H54 (cell line): ENCODE data around the gene TACC3.

Experiments used
- DNase-seq: peaks from one replicate; pipeline ENCODE4 v3.0.0; 2011; ENCODE audit warnings: low spot score, mixed read lengths; ENCODE audit not compliant: insufficient read length
- FAIRE-seq: peaks from 3 replicates; lab custom pipeline; 2011; peaks lifted over from hg19 to GRCh38; lab: Jason Lieb, UNC
- POLR2A ChIP-seq: IDR thresholded peaks from 2 replicates; pipeline ENCODE4 v1.6.1; 2011; ENCODE audit warnings: low read depth, mild to moderate bottlenecking, low read length

TACC3 gene

GRCh38 chr4:1778642-1779392 is 57.5 kb downstream of the TACC3 start:
- TF ChIP-seq POLR2A, result no peak

GRCh38 chr4:1779588-1780382 is 58.5 kb downstream of the TACC3 start:
- FAIRE-seq (no peak), DNase-seq (no peak)
- TF ChIP-seq POLR2A, result no peak

More at GRCh38 chr4:1778642-1779392, 57.5 kb downstream of the TACC3 start:
- no peak for FAIRE-seq
- no peak for DNase-seq

GRCh38 chr4:1780435-1780834 is 59.1 kb downstream of the TACC3 start:
- DNase-seq, result no peak
- no peak for TF ChIP-seq POLR2A
- FAIRE-seq, result no peak

- DNase-seq, result no peak
- TF ChIP-seq POLR2A, result no peak
- FAIRE-seq, result no peak
Measured at GRCh38 chr4:1783015-1783414, 61.7 kb downstream of the TACC3 start.

- FAIRE-seq, result no peak
- DNase-seq, result no peak
- no peak for TF ChIP-seq POLR2A
Measured at GRCh38 chr4:1783970-1784369, 62.6 kb downstream of the TACC3 start.

- TF ChIP-seq POLR2A, result no peak
- FAIRE-seq, result no peak
- no peak for DNase-seq
Measured at GRCh38 chr4:1784395-1784788, 63.1 kb downstream of the TACC3 start.

- no peak for FAIRE-seq
- DNase-seq, result no peak
- no peak for TF ChIP-seq POLR2A
Measured at GRCh38 chr4:1784789-1785591, 63.7 kb downstream of the TACC3 start.

GRCh38 chr4:1785592-1785991 is 64.3 kb downstream of the TACC3 start:
- DNase-seq (no peak), FAIRE-seq (no peak)
- no peak for TF ChIP-seq POLR2A

- DNase-seq (no peak), FAIRE-seq (no peak)
- no peak for TF ChIP-seq POLR2A
Measured at GRCh38 chr4:1786544-1787362, 65.4 kb downstream of the TACC3 start.

GRCh38 chr4:1787411-1788077 is 66.2 kb downstream of the TACC3 start:
- no peak for TF ChIP-seq POLR2A
- no peak for FAIRE-seq
- no peak for DNase-seq

GRCh38 chr4:1788254-1788973 is 67.1 kb downstream of the TACC3 start:
- TF ChIP-seq POLR2A, result no peak
- no peak for DNase-seq
- FAIRE-seq, result no peak

GRCh38 chr4:1789552-1789951 is 68.2 kb downstream of the TACC3 start:
- no peak for FAIRE-seq
- DNase-seq, result no peak
- no peak for TF ChIP-seq POLR2A
